ENCODE measurements around the gene NMB. TPM values are rescaled to one million over a fixed set of nuclear protein-coding genes. Genes with fewer than 3 reads are reported as not detected.

NMB gene
- polyA plus RNA-seq, 1 donor from 2014 or later: 5.1 TPM

DNA sequence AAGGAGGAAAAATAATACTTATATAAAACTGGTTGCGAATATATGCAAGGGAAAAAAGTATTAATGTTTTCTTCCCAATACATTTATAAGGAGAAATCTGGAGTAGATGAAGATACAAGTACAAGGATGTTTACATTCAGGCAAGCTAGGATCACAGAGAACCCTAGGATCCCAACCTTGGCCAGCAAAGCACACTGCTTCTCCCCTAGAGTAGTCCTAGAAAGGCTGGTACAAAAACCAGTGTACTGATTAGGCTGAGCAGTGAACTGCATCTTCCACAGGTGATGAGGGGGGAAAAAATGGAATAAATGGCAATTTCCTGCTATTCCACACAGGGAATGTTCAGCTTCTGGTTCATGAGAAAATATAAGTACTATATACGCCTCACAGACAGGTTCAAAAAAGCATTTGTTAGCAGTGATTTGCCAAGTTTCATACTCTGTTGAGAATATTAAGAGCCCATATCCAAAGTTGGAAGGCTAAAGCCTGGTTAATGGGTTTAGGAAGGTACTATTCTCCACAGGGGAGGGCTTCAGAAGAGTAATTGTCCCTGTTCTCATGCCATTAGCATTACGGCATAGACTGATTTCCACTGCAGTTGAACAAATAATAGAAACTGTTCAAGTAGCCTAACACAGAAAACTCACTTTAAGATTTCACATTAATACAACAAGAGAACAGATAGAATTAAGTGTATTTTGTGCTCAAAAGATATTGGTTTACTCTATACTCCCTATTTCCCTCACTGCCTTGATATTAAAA, 10.4 kb upstream of the NMB start:
- Mint-ChIP-seq H3K9me3 (no peaks in the 10 kb centered on the region), H3K36me3 (peaks cover 18% of the 10 kb centered on the region), H3K27ac (no peak overlapping the region), H3K4me3 (no peak overlapping the region), H3K4me1 (no peaks in the 10 kb centered on the region), H3K27me3 (no peaks in the 10 kb centered on the region)

DNA sequence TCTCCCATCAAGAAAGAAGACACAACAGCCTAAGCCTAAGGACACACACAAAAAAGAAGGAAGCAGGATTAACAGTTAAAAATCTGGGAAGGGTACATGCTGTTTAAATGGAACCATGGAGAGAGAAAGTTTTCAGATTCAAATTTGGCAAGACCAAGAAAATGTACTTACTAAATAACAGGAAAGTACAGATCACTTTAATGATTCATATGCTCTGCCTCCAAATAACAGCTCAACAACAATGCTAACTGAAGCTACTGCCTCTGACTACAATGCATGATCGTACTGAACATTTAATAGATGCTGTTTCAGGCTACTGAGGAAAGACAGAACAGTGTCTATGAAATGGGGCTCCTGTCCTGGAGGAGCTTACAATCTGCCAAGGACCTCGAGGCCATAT, 8.4 kb upstream of the NMB start:
- Mint-ChIP-seq H3K27me3 (no peaks in the 10 kb centered on the region), H3K4me1 (no peaks in the 10 kb centered on the region), H3K4me3 (no peak overlapping the region), H3K36me3 (peaks cover 18% of the 10 kb centered on the region), H3K27ac (peak overlapping the region in 1 of 3 donors; percentile 18), H3K9me3 (no peaks in the 10 kb centered on the region)

DNA sequence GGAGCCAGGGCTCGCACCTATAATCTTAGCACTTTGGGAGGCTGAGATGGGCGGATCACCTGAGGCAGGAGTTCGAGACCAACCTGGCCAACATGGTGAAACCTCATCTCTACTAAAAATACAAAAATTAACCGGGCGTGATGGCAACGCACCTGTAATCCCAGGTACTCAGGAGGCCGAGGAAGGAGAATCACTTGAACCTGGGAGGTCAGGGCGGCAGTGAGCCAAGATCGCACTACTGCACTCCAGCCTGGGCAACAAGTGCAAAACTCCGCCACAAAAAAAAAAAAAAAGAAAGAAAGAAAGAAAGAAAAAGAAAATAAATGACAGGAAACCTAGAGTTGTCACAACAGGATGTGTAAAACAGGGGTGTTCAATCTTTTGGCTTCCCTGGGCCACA, 3.0 kb upstream of the NMB start:
- no peak overlapping the region for H3K27ac Mint-ChIP-seq
- no peaks in the 10 kb centered on the region for H3K27me3 Mint-ChIP-seq
- H3K4me3 Mint-ChIP-seq: no peak overlapping the region
- peaks cover 4% of the 10 kb centered on the region for H3K36me3 Mint-ChIP-seq
- H3K4me1 Mint-ChIP-seq: peaks cover 7 to 17% (median 16%) of the 10 kb centered on the region in 3 donors
- no peaks in the 10 kb centered on the region for H3K9me3 Mint-ChIP-seq

GRCh38 chr15:84659904-84660781, 2.1 kb upstream of the NMB start:
- peak overlapping the region in 1 of 3 donors; percentile 66 for H3K27ac Mint-ChIP-seq

DNA sequence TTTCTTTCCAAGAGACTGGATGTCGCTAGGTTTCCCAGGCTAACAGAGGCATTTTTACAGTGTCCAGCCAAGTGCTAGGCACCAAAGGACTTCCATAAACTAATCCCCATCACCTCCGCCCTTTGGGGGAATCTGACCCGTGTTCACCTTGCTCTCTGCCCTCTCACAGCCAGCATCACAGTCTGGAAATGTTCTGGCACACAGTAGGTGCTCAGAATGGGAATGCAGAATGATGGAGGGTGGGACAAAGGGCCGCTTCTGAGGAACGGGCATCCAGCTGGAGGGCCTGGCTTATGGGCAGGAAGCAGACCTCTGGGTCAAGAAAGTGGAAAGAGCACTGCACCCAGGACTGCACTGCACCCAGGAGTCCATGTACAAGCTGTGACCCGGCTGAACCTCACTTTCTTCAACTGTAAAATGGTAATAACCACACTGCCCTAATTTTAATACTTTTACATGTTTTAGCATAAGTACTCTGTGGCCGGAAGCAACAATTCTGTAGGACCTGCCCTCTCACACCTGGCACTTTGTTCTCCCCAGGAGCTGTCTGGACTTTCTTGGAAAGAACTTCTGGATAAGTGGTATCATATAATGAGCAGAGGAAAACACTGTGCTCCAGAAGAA, 901 bp upstream of the NMB start:
- Mint-ChIP-seq H3K36me3 (peaks cover 2% of the 10 kb centered on the region), H3K4me1 (peaks cover 12 to 24% (median 19%) of the 10 kb centered on the region in 3 donors), H3K27ac (peak overlapping the region; percentile 74 to 96 (median 87)), H3K9me3 (no peaks in the 10 kb centered on the region), H3K27me3 (no peaks in the 10 kb centered on the region), H3K4me3 (peak overlapping the region; percentile 78 to 94 (median 90))

More at GRCh38 chr15:84659904-84660781, 2.1 kb upstream of the NMB start:
- H3K9me3 Mint-ChIP-seq: no peaks in the 10 kb centered on the region
- H3K36me3 Mint-ChIP-seq: peaks cover 4% of the 10 kb centered on the region
- H3K27me3 Mint-ChIP-seq: no peaks in the 10 kb centered on the region
- H3K4me3 Mint-ChIP-seq: peak overlapping the region; percentile 27 to 89 (median 48)
- peaks cover 7 to 19% (median 16%) of the 10 kb centered on the region in 3 donors for H3K4me1 Mint-ChIP-seq

DNA sequence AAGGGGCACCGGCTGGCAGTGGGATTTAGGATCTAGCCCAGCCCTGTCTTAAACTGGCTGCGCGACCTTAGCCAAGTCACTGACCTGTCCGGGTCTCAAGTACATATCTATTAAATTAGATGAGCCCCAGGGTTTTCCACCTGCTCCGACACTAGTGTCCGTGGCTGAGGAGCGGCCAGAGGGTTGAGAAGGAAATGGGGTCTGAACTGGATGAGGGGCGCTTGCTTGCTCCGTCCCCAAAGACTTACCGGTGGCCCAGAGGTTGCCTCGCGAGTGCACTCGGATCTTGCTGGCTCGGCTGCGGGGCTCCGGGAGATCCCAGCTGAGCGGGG, 285 bp downstream of the NMB start:
- Mint-ChIP-seq H3K9me3 (no peaks in the 10 kb centered on the region), H3K4me3 (peak overlapping the region; percentile 75 to 93 (median 84)), H3K27me3 (no peaks in the 10 kb centered on the region), H3K4me1 (peaks cover 12 to 27% (median 19%) of the 10 kb centered on the region in 3 donors), H3K27ac (peak overlapping the region; percentile 17 to 74 (median 20)), H3K36me3 (peaks cover 2% of the 10 kb centered on the region)

DNA sequence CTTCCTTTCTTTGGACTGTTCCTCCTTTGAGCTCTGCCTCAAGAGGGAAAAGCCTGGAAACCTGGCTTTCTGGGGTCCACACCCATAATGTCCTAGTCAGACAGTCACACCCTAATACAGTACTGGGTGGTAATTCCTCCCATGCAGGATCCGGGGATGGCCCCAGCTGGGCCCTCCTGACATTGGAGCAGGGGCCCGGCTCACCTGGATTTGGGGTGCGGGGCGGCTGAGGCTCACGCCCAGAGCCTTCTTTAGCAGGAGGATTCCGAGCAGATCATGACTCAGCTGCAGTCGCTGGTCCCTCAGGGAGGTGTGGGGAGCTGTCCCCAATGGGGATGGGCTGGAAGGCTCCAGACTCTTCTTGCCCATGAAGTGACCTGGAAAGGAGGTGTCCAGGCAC, 1.0 kb downstream of the NMB start:
- Mint-ChIP-seq H3K27ac (peak overlapping the region in 1 of 3 donors; percentile 17), H3K27me3 (no peaks in the 10 kb centered on the region), H3K4me1 (peaks cover 12 to 30% (median 19%) of the 10 kb centered on the region in 3 donors), H3K9me3 (no peaks in the 10 kb centered on the region), H3K36me3 (peaks cover 2% of the 10 kb centered on the region), H3K4me3 (peak overlapping the region; percentile 75 to 93 (median 84))

DNA sequence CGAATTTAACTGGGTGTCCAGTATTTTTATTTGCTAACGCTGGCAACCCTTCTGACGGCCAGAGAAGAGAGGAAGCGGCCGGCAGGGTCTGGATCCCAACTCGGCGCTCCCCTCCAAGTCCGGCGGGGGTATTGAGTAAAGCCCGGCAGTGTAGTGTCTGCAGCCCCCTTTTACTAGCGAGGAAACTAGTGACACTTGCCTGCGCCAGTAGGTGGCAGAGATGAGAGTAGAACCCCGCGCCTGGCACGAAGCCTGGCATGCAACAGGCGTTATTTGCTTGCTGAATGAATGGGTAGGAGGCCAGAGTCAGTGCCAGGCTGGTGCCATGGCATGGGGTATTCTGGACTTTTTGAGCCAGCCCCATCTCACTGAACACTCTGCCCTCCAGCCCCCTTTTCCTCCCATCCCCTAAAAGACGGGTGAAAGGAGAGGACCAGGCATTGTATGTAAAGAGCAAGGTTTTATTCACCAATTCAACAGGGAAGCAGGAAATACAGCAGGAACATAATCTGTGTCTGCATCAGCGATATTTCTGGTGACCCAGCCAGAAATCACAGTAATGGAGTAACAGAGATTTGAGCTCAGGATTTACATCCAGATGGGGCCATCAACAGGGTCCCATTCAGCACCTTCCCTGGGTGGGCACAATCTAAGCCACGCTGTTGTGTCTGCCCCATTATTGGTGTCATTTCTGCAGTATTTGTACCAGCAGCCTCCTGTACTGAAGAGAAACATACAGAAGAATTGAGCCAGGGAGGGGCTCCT, 3.1 kb downstream of the NMB start:
- no peaks in the 10 kb centered on the region for H3K36me3 Mint-ChIP-seq
- H3K9me3 Mint-ChIP-seq: no peaks in the 10 kb centered on the region
- no peaks in the 10 kb centered on the region for H3K27me3 Mint-ChIP-seq
- H3K4me3 Mint-ChIP-seq: peak overlapping the region; percentile 93 to 100 (median 98)
- H3K27ac Mint-ChIP-seq: peak overlapping the region; percentile 44 to 99 (median 80)
- peaks cover 12 to 30% (median 16%) of the 10 kb centered on the region in 3 donors for H3K4me1 Mint-ChIP-seq

- Mint-ChIP-seq H3K27ac (peak within 1 kb of the TSS; percentile 80 to 99 (median 96)), H3K4me1 (peaks cover 9 to 26% (median 12%) of the 10 kb centered on the region in 3 donors), H3K4me3 (peak within 1 kb of the TSS; percentile 93 to 100 (median 98)), H3K9me3 (no peaks in the 10 kb centered on the region), H3K27me3 (no peaks in the 10 kb centered on the region), H3K36me3 (no peaks in the 10 kb centered on the region)
Observed at GRCh38 chr15:84653910-84654688, 3.9 kb downstream of the NMB start, which contains the start of gene WDR73. TSS of gene WDR73 (minus strand) at chr15:84654283. CDS start at chr15:84654274, 9 bp downstream.

GRCh38 chr15:84653584-84653909, 4.5 kb downstream of the NMB start:
- peak overlapping the region; percentile 93 to 100 (median 98) for H3K4me3 Mint-ChIP-seq

DNA sequence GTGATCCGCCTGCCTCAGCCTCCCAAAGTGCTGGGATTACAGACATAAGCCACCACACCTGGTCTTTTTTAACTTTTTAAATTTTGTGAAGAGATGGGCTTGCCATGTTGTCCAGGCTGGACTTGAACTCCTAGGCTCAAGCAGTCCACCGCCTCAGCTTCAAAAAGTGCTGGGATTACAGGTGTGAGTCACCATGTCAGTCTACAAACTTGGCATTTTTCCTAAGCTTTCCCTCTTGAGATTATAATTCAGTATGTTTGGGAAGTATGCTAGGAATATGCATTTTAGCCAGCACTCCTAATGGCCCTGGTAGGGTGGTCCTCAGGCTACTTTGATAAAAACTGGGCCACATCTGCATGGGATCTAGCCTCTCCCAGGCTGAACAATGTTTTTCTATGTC, 8.3 kb downstream of the NMB start:
- Mint-ChIP-seq H3K9me3 (no peaks in the 10 kb centered on the region), H3K36me3 (peaks cover 2% of the 10 kb centered on the region), H3K27me3 (no peaks in the 10 kb centered on the region), H3K4me3 (no peak overlapping the region), H3K4me1 (peaks cover under 1 to 14% (median 6%) of the 10 kb centered on the region in 3 donors), H3K27ac (no peak overlapping the region)

More at GRCh38 chr15:84653584-84653909, 4.5 kb downstream of the NMB start:
- Mint-ChIP-seq H3K27me3 (no peaks in the 10 kb centered on the region), H3K9me3 (no peaks in the 10 kb centered on the region), H3K27ac (peak overlapping the region; percentile 80 to 99 (median 96)), H3K36me3 (no peaks in the 10 kb centered on the region), H3K4me1 (peaks cover 5 to 25% (median 10%) of the 10 kb centered on the region in 3 donors)

DNA sequence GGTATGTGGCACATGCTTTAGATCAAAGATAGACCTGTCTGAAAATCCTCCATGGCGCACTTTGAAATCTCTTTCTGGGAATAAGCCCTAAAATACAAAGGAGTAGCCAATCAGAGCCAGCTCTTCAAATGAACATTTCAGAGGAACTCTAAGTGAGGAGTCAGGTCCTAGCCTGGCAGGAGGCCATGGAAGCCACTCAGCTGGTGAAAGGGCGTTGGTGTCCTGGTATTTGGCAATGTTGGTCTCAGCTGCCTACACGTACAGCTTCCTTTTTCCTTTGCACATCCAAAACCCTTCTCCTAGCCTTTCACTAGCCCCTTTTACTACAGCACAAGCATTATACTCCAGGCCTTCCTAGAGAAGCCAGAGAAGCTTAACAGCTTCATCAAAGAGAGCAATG, 9.5 kb downstream of the NMB start:
- H3K36me3 Mint-ChIP-seq: peaks cover 3% of the 10 kb centered on the region
- peaks cover 0 to 13% (median 5%) of the 10 kb centered on the region in 3 donors for H3K4me1 Mint-ChIP-seq

GRCh38 chr15:84647726-84648125, 10.3 kb downstream of the NMB start:
- Mint-ChIP-seq H3K36me3 (peaks cover 3% of the 10 kb centered on the region), H3K9me3 (no peaks in the 10 kb centered on the region), H3K4me1 (peaks cover 0 to 17% (median 5%) of the 10 kb centered on the region in 3 donors), H3K27me3 (no peaks in the 10 kb centered on the region), H3K4me3 (peak overlapping the region in 1 of 4 donors; percentile 48), H3K27ac (peak overlapping the region in 1 of 3 donors; percentile 76)

More for the DNA sequence above, 9.5 kb downstream of the NMB start:
- H3K27me3 Mint-ChIP-seq: no peaks in the 10 kb centered on the region
- no peak overlapping the region for H3K27ac Mint-ChIP-seq
- H3K4me3 Mint-ChIP-seq: no peak overlapping the region
- no peaks in the 10 kb centered on the region for H3K9me3 Mint-ChIP-seq

All from IgD-negative memory B cell (primary cell).